ENCODE data around the gene FGFBP3. TPM values are rescaled to one million over a fixed set of nuclear protein-coding genes. Genes with fewer than 3 reads are reported as not detected.

The FGFBP3 gene
- total RNA-seq, 1 experiment from 2014 or later: 1.2 TPM

GRCh38 chr10:91908337-91909116 is 759 bp downstream of the FGFBP3 start:
- Histone ChIP-seq H3K27ac (ENCODE audit: low read depth, low read length) (peak overlapping the region; percentile 69), H3K79me2 (ENCODE audit: insufficient read depth, low read length) (no peaks in the 10 kb centered on the region), H2AFZ (ENCODE audit: low read depth, low read length, poor library complexity, severe bottlenecking) (peak overlapping the region; percentile 100), H3K4me2 (ENCODE audit: low read length) (peak overlapping the region; percentile 100), H4K20me1 (ENCODE audit: insufficient read depth) (no peaks in the 10 kb centered on the region), H3K9ac (ENCODE audit: low read length) (peak overlapping the region; percentile 69), H3K9me2 (ENCODE audit: insufficient read depth) (no peaks in the 10 kb centered on the region), H3K9me3 (ENCODE audit: control insufficient read depth in 1 of 2, insufficient read depth in 1 of 2, low read depth in 1 of 2, low read length in 2 of 2) (no peaks in the 10 kb centered on the region), H3K27me3 (ENCODE audit: insufficient read depth, low read length) (no peaks in the 10 kb centered on the region), H3K4me1 (ENCODE audit: control insufficient read depth in 1 of 2, insufficient read depth in 2 of 2, low read length in 2 of 2) (peaks cover 8 to 23% of the 10 kb centered on the region in 2 experiments; a peak in 3 of 4 replicates), H3K4me3 (replicated peaks in 1 of 2; ENCODE audit: low read depth in 1 of 2, low read length in 2 of 2) (peak overlapping the region; percentile 62 to 85), H3K36me3 (ENCODE audit: control insufficient read depth in 1 of 2, insufficient read depth in 2 of 2, low read length in 2 of 2) (no peaks in the 10 kb centered on the region)
- ChIA-PET POLR2A (interaction anchor here (1.1 kb wide), 1 partner anchor 15 kb away, joined by 4 read pairs; the partner anchor contains the start of gene BTAF1), CTCF (interaction anchor here (0.7 to 3.1 kb wide), 2 partner anchors 17 to 150 kb away, joined by 3 to 18 read pairs; no protein-coding TSS in a partner anchor), RAD21 (ENCODE audit: low non-redundant PET in 1 of 2, low total read pairs in 2 of 2, uncharacterized antibody in 2 of 2, unreplicated experiment in 2 of 2) (interaction anchor here in 1 of 2 experiments (0.5 to 1.0 kb wide), 2 partner anchors 52 to 521 kb away, joined by 3 to 8 read pairs; no protein-coding TSS in a partner anchor)
- ATAC-seq (peak; percentile 89), DNase-seq (ENCODE audit: low read depth, low spot score) (peak; percentile 84)
- intact Hi-C loops (cut with micrococcal nuclease): no loop called here
- no TSS peak for BruUV-seq (replicated peaks)
- TF ChIP-seq SP1 (IDR thresholded peaks at IDR 0.05; ENCODE audit: low read depth) (no peak), POLR2AphosphoS5 (IDR thresholded peaks at IDR 0.05; ENCODE audit: low read depth, low read length) (peak; percentile 77), ELF1 (IDR thresholded peaks at IDR 0.05; ENCODE audit: borderline replicate concordance, low read depth) (no peak), FOSL1 (IDR thresholded peaks at IDR 0.05; ENCODE audit: low read depth) (no peak), CBX3 (IDR thresholded peaks at IDR 0.05; ENCODE audit: low read depth) (peak; percentile 77), EZH2 (IDR thresholded peaks at IDR 0.05) (no peak), RAD21 (IDR thresholded peaks at IDR 0.05; ENCODE audit: low read depth) (peak; percentile 53), ZNF274 (IDR thresholded peaks at IDR 0.05; ENCODE audit: low read depth, low read length) (no peak), TCF7L2 (IDR thresholded peaks at IDR 0.05; ENCODE audit: borderline replicate concordance, extremely low read depth, insufficient read depth, insufficient read length) (peak; percentile 35), EGR1 (IDR thresholded peaks at IDR 0.05; ENCODE audit: low read depth) (peak; percentile 46; the same call in 1 of the 2 replicates), SRF (IDR thresholded peaks at IDR 0.05; ENCODE audit: low read depth) (no peak), SIN3A (IDR thresholded peaks at IDR 0.05; ENCODE audit: low read depth) (0 out of 2 replicates have a peak, but pooled peaks have one; percentile 32), CEBPB (IDR thresholded peaks at IDR 0.05; ENCODE audit: low read depth) (no peak; the same call in 1 of the 2 replicates), EZH2phosphoT487 (IDR thresholded peaks at IDR 0.05; ENCODE audit: borderline replicate concordance) (no peak), POLR2A (IDR thresholded peaks at IDR 0.05; ENCODE audit: borderline replicate concordance, extremely low read depth, insufficient read depth, insufficient read length) (no peak), YY1 (IDR thresholded peaks at IDR 0.05; ENCODE audit: extremely low read depth, insufficient replicate concordance, low read depth, low read length) (peak; percentile 52), REST (IDR thresholded peaks at IDR 0.05; ENCODE audit: low read depth) (no peak)
- TF ChIP-seq, protein P1, sequence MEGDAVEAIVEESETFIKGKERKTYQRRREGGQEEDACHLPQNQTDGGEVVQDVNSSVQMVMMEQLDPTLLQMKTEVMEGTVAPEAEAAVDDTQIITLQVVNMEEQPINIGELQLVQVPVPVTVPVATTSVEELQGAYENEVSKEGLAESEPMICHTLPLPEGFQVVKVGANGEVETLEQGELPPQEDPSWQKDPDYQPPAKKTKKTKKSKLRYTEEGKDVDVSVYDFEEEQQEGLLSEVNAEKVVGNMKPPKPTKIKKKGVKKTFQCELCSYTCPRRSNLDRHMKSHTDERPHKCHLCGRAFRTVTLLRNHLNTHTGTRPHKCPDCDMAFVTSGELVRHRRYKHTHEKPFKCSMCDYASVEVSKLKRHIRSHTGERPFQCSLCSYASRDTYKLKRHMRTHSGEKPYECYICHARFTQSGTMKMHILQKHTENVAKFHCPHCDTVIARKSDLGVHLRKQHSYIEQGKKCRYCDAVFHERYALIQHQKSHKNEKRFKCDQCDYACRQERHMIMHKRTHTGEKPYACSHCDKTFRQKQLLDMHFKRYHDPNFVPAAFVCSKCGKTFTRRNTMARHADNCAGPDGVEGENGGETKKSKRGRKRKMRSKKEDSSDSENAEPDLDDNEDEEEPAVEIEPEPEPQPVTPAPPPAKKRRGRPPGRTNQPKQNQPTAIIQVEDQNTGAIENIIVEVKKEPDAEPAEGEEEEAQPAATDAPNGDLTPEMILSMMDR (IDR thresholded peaks at IDR 0.05 in 2 of 3, conservative IDR thresholded peaks at IDR 0.05 in 1 of 3; ENCODE audit: borderline replicate concordance in 1 of 3, insufficient read depth in 1 of 3, low read depth in 2 of 3, low read length in 2 of 3): peak; percentile 49 to 52 (median 50)
- TF ChIP-seq, protein P2, sequence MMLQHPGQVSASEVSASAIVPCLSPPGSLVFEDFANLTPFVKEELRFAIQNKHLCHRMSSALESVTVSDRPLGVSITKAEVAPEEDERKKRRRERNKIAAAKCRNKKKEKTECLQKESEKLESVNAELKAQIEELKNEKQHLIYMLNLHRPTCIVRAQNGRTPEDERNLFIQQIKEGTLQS (IDR thresholded peaks at IDR 0.05): no peak
- TF ChIP-seq, protein P3, sequence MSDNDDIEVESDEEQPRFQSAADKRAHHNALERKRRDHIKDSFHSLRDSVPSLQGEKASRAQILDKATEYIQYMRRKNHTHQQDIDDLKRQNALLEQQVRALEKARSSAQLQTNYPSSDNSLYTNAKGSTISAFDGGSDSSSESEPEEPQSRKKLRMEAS (IDR thresholded peaks at IDR 0.05): peak; percentile 88

Data from HCT116 (cell line).